CD14-positive monocyte (primary cell): ENCODE data around the gene SALL1. TPM values are rescaled to one million over a fixed set of nuclear protein-coding genes. Genes with fewer than 3 reads are reported as not detected.

Experiments
- DNase-seq, 3 donors: peaks; one replicate each; pipeline ENCODE4 v3.0.0-alpha.2; 2011 to 2022
- H2AFZ ChIP-seq: 2 replicates; pipeline ENCODE4 v1.6.0; 2012; ENCODE audit warnings: mild to moderate bottlenecking, low read depth, low read length, inconsistent platforms; ENCODE audit not compliant: insufficient read depth, poor library complexity, severe bottlenecking
- H3K27ac ChIP-seq, 2 donors: 1 replicate in 1 of 2; 2 replicates in 1 of 2; pipeline ENCODE4 v1.5.1; 2012 to 2013; ENCODE audit warnings: low read length in 2 of 2, control low read depth in 1 of 2, inconsistent platforms in 1 of 2, low read depth in 1 of 2, mild to moderate bottlenecking in 1 of 2
- H3K27me3 ChIP-seq, 2 donors: one replicate each; pipeline versions ENCODE4 v1.6.0 to v1.6.1; 2011 to 2013; ENCODE audit warnings: low read length in 2 of 2; ENCODE audit not compliant: control insufficient read depth in 2 of 2, insufficient read depth in 2 of 2
- H3K36me3 ChIP-seq, 2 donors: replicated peaks in 1 of 2; 1 replicate in 1 of 2; 2 replicates in 1 of 2; pipeline versions ENCODE4 v1.5.1 to v1.6.1; 2012 to 2013; ENCODE audit warnings: low read length in 2 of 2, control low read depth in 1 of 2, inconsistent platforms in 1 of 2, mild to moderate bottlenecking in 1 of 2; ENCODE audit not compliant: insufficient read depth in 2 of 2, control insufficient read depth in 1 of 2
- H3K4me1 ChIP-seq, 2 donors: 1 replicate in 1 of 2; 2 replicates in 1 of 2; pipeline versions ENCODE4 v1.5.1 to v1.6.1; 2012 to 2013; ENCODE audit warnings: low read length in 2 of 2, control low read depth in 1 of 2, inconsistent platforms in 1 of 2, mild to moderate bottlenecking in 1 of 2, moderate library complexity in 1 of 2; ENCODE audit not compliant: insufficient read depth in 2 of 2, control insufficient read depth in 1 of 2
- H3K4me2 ChIP-seq: replicated peaks from 2 replicates; pipeline ENCODE3; 2012; ENCODE audit warnings: low read length, moderate library complexity, mild to moderate bottlenecking; ENCODE audit not compliant: poor library complexity, severe bottlenecking; ENCODE audit errors: extremely low read depth
- H3K4me3 ChIP-seq, 3 experiments: fragments of 200-600 bp in 1 of 3; sonication (generic) in 1 of 3; replicated peaks in 1 of 3; 1 replicate in 2 of 3; 2 replicates in 1 of 3; pipeline ENCODE4 v1.5.1; 2011 to 2013; ENCODE audit warnings: low read length in 3 of 3, mild to moderate bottlenecking in 3 of 3, control low read depth in 2 of 3, low read depth in 2 of 3, inconsistent platforms in 1 of 3, moderate library complexity in 1 of 3
- H3K79me2 ChIP-seq: 2 replicates; pipeline ENCODE4 v1.6.0; 2012; ENCODE audit warnings: mild to moderate bottlenecking, control low read depth, inconsistent platforms, low read length, moderate library complexity; ENCODE audit not compliant: insufficient read depth
- H3K9ac ChIP-seq: 2 replicates; pipeline ENCODE4 v1.6.0; 2017; ENCODE audit warnings: low read length, mild to moderate bottlenecking; ENCODE audit not compliant: insufficient read depth, poor library complexity, severe bottlenecking
- H3K9me3 ChIP-seq, 2 donors: replicated peaks in 1 of 2; 1 replicate in 1 of 2; 2 replicates in 1 of 2; pipeline versions ENCODE4 v1.5.1 to v1.6.1; 2012 to 2013; ENCODE audit warnings: low read length in 2 of 2, control low read depth in 1 of 2; ENCODE audit not compliant: control insufficient read depth in 1 of 2, insufficient read depth in 1 of 2
- H4K20me1 ChIP-seq: 2 replicates; pipeline ENCODE4 v1.6.0; 2012; ENCODE audit warnings: mild to moderate bottlenecking, low read length, control low read depth, moderate library complexity; ENCODE audit not compliant: insufficient read depth
- H3K27ac Mint-ChIP-seq, 7 donors: one replicate each; pipeline ENCODE4 v1.8.0; 2020; ENCODE audit warnings: mild to moderate bottlenecking in 7 of 7, mixed read lengths in 7 of 7, moderate library complexity in 6 of 7, inconsistent platforms in 2 of 7
- H3K27me3 Mint-ChIP-seq, 3 donors: one replicate each; pipeline ENCODE4 v1.8.0; 2021 to 2022; ENCODE audit warnings: low read depth in 3 of 3, mild to moderate bottlenecking in 3 of 3, mixed read lengths in 3 of 3, moderate library complexity in 3 of 3, inconsistent platforms in 1 of 3
- H3K36me3 Mint-ChIP-seq, 2 donors: one replicate each; pipeline ENCODE4 v1.8.0; 2020; ENCODE audit warnings: mixed read lengths in 2 of 2, inconsistent platforms in 1 of 2, mild to moderate bottlenecking in 1 of 2
- H3K4me1 Mint-ChIP-seq: one replicate; pipeline ENCODE4 v1.8.0; 2020; ENCODE audit warnings: mild to moderate bottlenecking, mixed read lengths
- H3K4me3 Mint-ChIP-seq, 2 donors: one replicate each; pipeline ENCODE4 v1.8.0; 2020; ENCODE audit warnings: mild to moderate bottlenecking in 2 of 2, mixed read lengths in 2 of 2, moderate library complexity in 1 of 2
- H3K9me3 Mint-ChIP-seq, 7 donors: one replicate each; pipeline ENCODE4 v1.8.0; 2020 to 2022; ENCODE audit warnings: mixed read lengths in 7 of 7, mild to moderate bottlenecking in 6 of 7, moderate library complexity in 6 of 7, inconsistent platforms in 2 of 7
- WGBS: methylation state at CpG from one replicate; pipeline ENCODE4 v1.1.5; 2013; ENCODE audit warnings: missing lambda C conversion rate; ENCODE audit not compliant: insufficient coverage; 5-methylcytosine and 5-hydroxymethylcytosine counted together
- intact Hi-C, 2 donors: fragments of 100-400 bp; cut with micrococcal nuclease; formaldehyde crosslinking; loops; one replicate each; pipeline versions ENCODE4 v1.15.0 to v1.15.1; 2023
- polyA plus RNA-seq, 3 donors: library from polyadenylated mRNA; depleted of rRNA in 1 of 3; unstranded in 2 of 3; stranded (reverse) in 1 of 3; fragments of 300-500 nt in 2 of 3; fragments of >200 nt in 1 of 3; fragmentation: Illumina TruSeq in 2 of 3; gene quantifications; 1 replicate in 2 of 3; 2 replicates in 1 of 3; pipeline ENCODE4 v1.2.3, GENCODE V29; 2012 to 2021
- TF ChIP-seq, protein P1 (sequence below): fragments of 200-600 bp; IDR thresholded peaks from one replicate; pipeline ENCODE4 v1.8.0; 2022; ENCODE audit warnings: antibody characterized with exemption, mild to moderate bottlenecking

SALL1 gene
- polyA plus RNA-seq, 3 donors, result not detected

DNA sequence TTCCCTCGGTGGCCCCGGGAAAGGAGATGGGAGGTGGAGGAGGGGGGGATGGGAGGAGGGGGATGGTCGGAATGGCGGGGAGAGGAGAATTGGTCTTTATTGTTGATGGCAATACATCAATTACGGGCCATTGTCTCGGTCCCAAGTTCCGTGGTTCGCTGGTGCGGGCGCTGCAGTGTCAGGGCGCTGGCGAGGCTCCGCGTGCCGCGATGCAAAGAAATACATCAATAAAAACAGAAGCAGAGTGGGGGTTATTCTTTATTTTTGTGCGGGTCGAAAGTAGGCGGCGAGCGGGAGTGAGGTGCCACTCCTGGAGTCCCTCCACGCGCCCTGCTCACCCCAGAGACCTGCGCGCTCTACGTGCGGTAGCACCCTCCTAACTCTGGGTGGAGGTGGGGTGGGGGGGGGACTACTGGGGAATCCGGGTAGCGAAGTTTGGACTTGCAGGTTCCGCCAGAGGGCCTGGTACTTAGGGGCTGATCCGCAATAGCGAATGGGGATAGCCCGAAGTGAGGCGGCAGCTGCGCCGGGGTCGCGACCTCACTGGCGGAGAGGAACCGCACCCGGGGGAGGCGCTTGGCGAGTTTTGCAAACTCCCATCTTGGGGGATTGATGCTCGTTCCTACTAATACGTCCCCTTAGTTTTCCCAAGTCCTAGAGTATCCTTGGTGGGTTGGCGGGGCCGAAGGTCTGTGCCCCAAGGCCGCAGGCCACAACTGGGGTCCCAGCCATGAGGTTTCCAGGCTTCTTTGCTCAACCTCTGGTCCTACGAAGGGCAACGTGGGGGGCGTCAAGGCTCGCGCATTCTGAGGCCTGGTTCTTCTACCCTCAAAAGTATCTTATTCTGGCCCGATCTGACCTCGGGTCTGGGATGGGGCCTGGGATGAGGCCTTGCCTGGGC lies 3.5 kb upstream of the SALL1 start:
- H3K4me3 Mint-ChIP-seq, result peak overlapping the region in 1 of 2 donors; percentile 84
- H3K36me3 Mint-ChIP-seq, result peaks cover 0 to 3% of the 10 kb centered on the region in 2 donors
- H4K20me1 ChIP-seq, result no peaks in the 10 kb centered on the region

DNA sequence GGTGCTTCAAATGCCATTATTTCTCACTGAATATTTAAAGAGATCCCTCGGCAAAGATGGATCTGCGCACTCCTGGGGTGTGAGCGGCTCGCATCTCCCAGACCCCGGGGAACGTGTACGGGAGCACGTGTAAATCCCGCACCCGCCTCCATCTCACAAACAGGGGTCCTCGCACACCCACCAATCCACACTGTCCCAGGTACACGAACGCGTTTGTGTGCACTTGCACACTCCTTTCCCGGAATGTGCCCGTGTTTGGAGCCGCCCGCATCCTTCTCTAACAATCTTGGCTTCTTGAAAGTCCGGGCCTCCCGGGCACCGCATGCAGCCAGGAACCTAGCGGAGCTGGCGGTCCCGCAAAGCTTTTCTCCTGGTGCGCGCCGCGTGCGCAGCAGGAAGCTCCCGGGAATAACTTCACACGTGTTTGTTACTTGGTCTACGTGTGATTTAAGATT lies 2.5 kb upstream of the SALL1 start:
- H3K9ac ChIP-seq, result no peak overlapping the region
- H3K4me2 ChIP-seq, result no peak overlapping the region
- DNase-seq, result no peak
- no peak overlapping the region for H3K27ac Mint-ChIP-seq
- TF ChIP-seq, protein P1, sequence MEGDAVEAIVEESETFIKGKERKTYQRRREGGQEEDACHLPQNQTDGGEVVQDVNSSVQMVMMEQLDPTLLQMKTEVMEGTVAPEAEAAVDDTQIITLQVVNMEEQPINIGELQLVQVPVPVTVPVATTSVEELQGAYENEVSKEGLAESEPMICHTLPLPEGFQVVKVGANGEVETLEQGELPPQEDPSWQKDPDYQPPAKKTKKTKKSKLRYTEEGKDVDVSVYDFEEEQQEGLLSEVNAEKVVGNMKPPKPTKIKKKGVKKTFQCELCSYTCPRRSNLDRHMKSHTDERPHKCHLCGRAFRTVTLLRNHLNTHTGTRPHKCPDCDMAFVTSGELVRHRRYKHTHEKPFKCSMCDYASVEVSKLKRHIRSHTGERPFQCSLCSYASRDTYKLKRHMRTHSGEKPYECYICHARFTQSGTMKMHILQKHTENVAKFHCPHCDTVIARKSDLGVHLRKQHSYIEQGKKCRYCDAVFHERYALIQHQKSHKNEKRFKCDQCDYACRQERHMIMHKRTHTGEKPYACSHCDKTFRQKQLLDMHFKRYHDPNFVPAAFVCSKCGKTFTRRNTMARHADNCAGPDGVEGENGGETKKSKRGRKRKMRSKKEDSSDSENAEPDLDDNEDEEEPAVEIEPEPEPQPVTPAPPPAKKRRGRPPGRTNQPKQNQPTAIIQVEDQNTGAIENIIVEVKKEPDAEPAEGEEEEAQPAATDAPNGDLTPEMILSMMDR, result no peak
- H3K79me2 ChIP-seq, result no peaks in the 10 kb centered on the region
- no peak overlapping the region for H3K27ac ChIP-seq
- peak overlapping the region in 1 of 2 donors; percentile 84 for H3K4me3 Mint-ChIP-seq
- H3K27me3 ChIP-seq, result peaks cover 58 to 90% of the 10 kb centered on the region in 2 donors
- H3K4me1 ChIP-seq, result no peaks in the 10 kb centered on the region
- H2AFZ ChIP-seq, result no peak overlapping the region
- intact Hi-C loops, result no loop called here
- H3K27me3 Mint-ChIP-seq, result peaks cover 81 to 97% (median 82%) of the 10 kb centered on the region in 3 donors
- peaks cover 0 to 3% of the 10 kb centered on the region in 2 donors for H3K36me3 Mint-ChIP-seq
- H3K36me3 ChIP-seq, result no peaks in the 10 kb centered on the region
- peaks cover 0 to 32% of the 10 kb centered on the region in 2 donors for H3K9me3 ChIP-seq
- peaks cover 0 to 18% (median 11%) of the 10 kb centered on the region in 7 donors for H3K9me3 Mint-ChIP-seq
- peaks cover 8% of the 10 kb centered on the region for H3K4me1 Mint-ChIP-seq
- H4K20me1 ChIP-seq, result no peaks in the 10 kb centered on the region
- WGBS, result 5% methylated on average over 19 of the region's 32 CpGs
- H3K4me3 ChIP-seq, result no peak overlapping the region

More for the DNA sequence above, 3.5 kb upstream of the SALL1 start:
- Histone ChIP-seq H3K9ac (no peak overlapping the region), H3K27ac (no peak overlapping the region), H3K9me3 (peaks cover 0 to 29% of the 10 kb centered on the region in 2 donors), H3K4me2 (no peak overlapping the region), H3K27me3 (peaks cover 49 to 81% of the 10 kb centered on the region in 2 donors), H2AFZ (no peak overlapping the region), H3K79me2 (no peaks in the 10 kb centered on the region), H3K4me3 (no peak overlapping the region), H3K36me3 (no peaks in the 10 kb centered on the region), H3K4me1 (no peaks in the 10 kb centered on the region)
- Mint-ChIP-seq H3K9me3 (peaks cover 0 to 17% (median 9%) of the 10 kb centered on the region in 7 donors), H3K4me1 (peaks cover 8% of the 10 kb centered on the region), H3K27ac (no peak overlapping the region), H3K27me3 (peaks cover 73 to 93% (median 75%) of the 10 kb centered on the region in 3 donors)
- TF ChIP-seq, protein P1, result no peak
- no peak for DNase-seq
- 15% methylated on average over 47 of the region's 55 CpGs for WGBS
- intact Hi-C loops, result no loop called here
